ENCODE measurements around the gene PCP4. TPM values are rescaled to one million over a fixed set of nuclear protein-coding genes. Genes with fewer than 3 reads are reported as not detected.

PCP4 gene
- total RNA-seq, 1 experiment from 2014 or later = 4.7 TPM

GRCh38 chr21:39946199-39946598 lies 79.0 kb downstream of the PCP4 start:
- H3K9me3 Mint-ChIP-seq (ENCODE audit: unreplicated experiment) = peaks cover 42% of the 10 kb centered on the region
- BruUV-seq (replicated peaks) = no TSS peak
- Histone ChIP-seq H3K4me3 (ENCODE audit: low read depth, low read length) (no peak overlapping the region), H3K27me3 (replicated peaks; ENCODE audit: control insufficient read depth, insufficient read depth, low read length) (no peaks in the 10 kb centered on the region), H3K4me1 (no peaks in the 10 kb centered on the region), H3K36me3 (ENCODE audit: control insufficient read depth, insufficient read depth, low read length) (no peaks in the 10 kb centered on the region), H3K9me3 (peaks cover 6% of the 10 kb centered on the region; the same call in 1 of the 2 replicates)
- ChIA-PET POLR2A (no interaction called here), CTCF (no interaction called here)
- no peak overlapping the region for H3K4me3 Mint-ChIP-seq (ENCODE audit: unreplicated experiment)
- peaks cover 5% of the 10 kb centered on the region for H3K4me1 Mint-ChIP-seq (ENCODE audit: low read depth, unreplicated experiment)
- H3K36me3 Mint-ChIP-seq (ENCODE audit: insufficient read depth, unreplicated experiment) = no peaks in the 10 kb centered on the region
- no peaks in the 10 kb centered on the region for H3K27me3 Mint-ChIP-seq (ENCODE audit: insufficient read depth, unreplicated experiment)
- TF ChIP-seq CTCF (IDR thresholded peaks at IDR 0.05; ENCODE audit: insufficient read depth in 1 of 2, low read depth in 1 of 2, low read length in 1 of 2, severe bottlenecking in 1 of 2, unreplicated experiment in 1 of 2) = no peak
- intact Hi-C loops (cut with micrococcal nuclease; ENCODE audit: unreplicated experiment) = no loop called here
- DNase-seq = no peak
- H3K27ac Mint-ChIP-seq (ENCODE audit: unreplicated experiment) = no peak overlapping the region

- peaks cover 13% of the 10 kb centered on the region for H3K4me1 Mint-ChIP-seq (ENCODE audit: low read depth, unreplicated experiment)
- ChIA-PET CTCF (no interaction called here), POLR2A (no interaction called here)
- intact Hi-C loops (cut with micrococcal nuclease; ENCODE audit: unreplicated experiment) = no loop called here
- H3K27me3 Mint-ChIP-seq (ENCODE audit: insufficient read depth, unreplicated experiment) = no peaks in the 10 kb centered on the region
- H3K9me3 Mint-ChIP-seq (ENCODE audit: unreplicated experiment) = peaks cover 50% of the 10 kb centered on the region
- no peak overlapping the region for H3K27ac Mint-ChIP-seq (ENCODE audit: unreplicated experiment)
- TF ChIP-seq CTCF (IDR thresholded peaks at IDR 0.05; ENCODE audit: insufficient read depth in 1 of 2, low read depth in 1 of 2, low read length in 1 of 2, severe bottlenecking in 1 of 2, unreplicated experiment in 1 of 2) = no peak
- H3K36me3 Mint-ChIP-seq (ENCODE audit: insufficient read depth, unreplicated experiment) = peaks cover 2% of the 10 kb centered on the region
- no peak overlapping the region for H3K4me3 Mint-ChIP-seq (ENCODE audit: unreplicated experiment)
- H3K36me3 ChIP-seq (ENCODE audit: control insufficient read depth, insufficient read depth, low read length) = no peaks in the 10 kb centered on the region
- H3K4me1 ChIP-seq = no peaks in the 10 kb centered on the region
- peaks cover 6% of the 10 kb centered on the region; the same call in 1 of the 2 replicates for H3K9me3 ChIP-seq
- DNase-seq = no peak
- no peaks in the 10 kb centered on the region for H3K27me3 ChIP-seq (replicated peaks; ENCODE audit: control insufficient read depth, insufficient read depth, low read length)
- H3K4me3 ChIP-seq (ENCODE audit: low read depth, low read length) = no peak overlapping the region
- BruUV-seq (replicated peaks) = no TSS peak
These were observed 79.8 kb downstream of the PCP4 start for GRCh38 chr21:39947031-39947430.

- Histone ChIP-seq H3K27me3 (replicated peaks; ENCODE audit: control insufficient read depth, insufficient read depth, low read length) (no peaks in the 10 kb centered on the region), H3K4me1 (peaks cover 11% of the 10 kb centered on the region; the same call in 1 of the 2 replicates), H3K9me3 (peaks cover 6% of the 10 kb centered on the region), H3K4me3 (ENCODE audit: low read depth, low read length) (no peak overlapping the region), H3K36me3 (ENCODE audit: control insufficient read depth, insufficient read depth, low read length) (no peaks in the 10 kb centered on the region)
- no peaks in the 10 kb centered on the region for H3K27me3 Mint-ChIP-seq (ENCODE audit: insufficient read depth, unreplicated experiment)
- H3K4me3 Mint-ChIP-seq (ENCODE audit: unreplicated experiment) = no peak overlapping the region
- peak overlapping the region; percentile 21 for H3K27ac Mint-ChIP-seq (ENCODE audit: unreplicated experiment)
- peaks cover 13% of the 10 kb centered on the region for H3K4me1 Mint-ChIP-seq (ENCODE audit: low read depth, unreplicated experiment)
- H3K36me3 Mint-ChIP-seq (ENCODE audit: insufficient read depth, unreplicated experiment) = peaks cover 5% of the 10 kb centered on the region
- intact Hi-C loops (cut with micrococcal nuclease; ENCODE audit: unreplicated experiment) = no loop called here
- ChIA-PET POLR2A (no interaction called here), CTCF (no interaction called here)
- no TSS peak for BruUV-seq (replicated peaks)
- no peak for DNase-seq
- peaks cover 41% of the 10 kb centered on the region for H3K9me3 Mint-ChIP-seq (ENCODE audit: unreplicated experiment)
- no peak for TF ChIP-seq CTCF (IDR thresholded peaks at IDR 0.05; ENCODE audit: insufficient read depth in 1 of 2, low read depth in 1 of 2, low read length in 1 of 2, severe bottlenecking in 1 of 2, unreplicated experiment in 1 of 2)
These were observed 84.2 kb downstream of the PCP4 start for GRCh38 chr21:39951183-39952101.

All from Caco-2 (cell line).